Activated T-cell treated with anti-CD3 and anti-CD28 coated beads, Interleukin-2, amount 50 U/mL, for 48 hours (primary cell): ENCODE results near the gene AFF1.

ENCODE experiments used
- DNase-seq, 2 experiments: peaks; one replicate each; pipeline ENCODE4 v3.0.0-alpha.2; 2020

The AFF1 gene

GRCh38 chr4:87180767-87181166 lies 246.0 kb downstream of the AFF1 start:
- no peak for DNase-seq

- no peak for DNase-seq
Measured at GRCh38 chr4:87185146-87185870, 250.5 kb downstream of the AFF1 start.

GRCh38 chr4:87188048-87188447 lies 253.2 kb downstream of the AFF1 start:
- no peak for DNase-seq

GRCh38 chr4:87188932-87189331 lies 254.1 kb downstream of the AFF1 start:
- no peak for DNase-seq
